ENCODE measurements around the gene PUM2.

- no peak for TF ChIP-seq CTCF (IDR thresholded peaks at IDR 0.05; ENCODE audit: low read length)
- TF ChIP-seq EZH2 (optimal IDR thresholded peaks at IDR 0.05; ENCODE audit: low read depth, low read length): no peak
- TF ChIP-seq EZH2phosphoT487 (IDR thresholded peaks at IDR 0.05; ENCODE audit: low read length): no peak
Measured at GRCh38 chr2:20352230-20352578, 1.6 kb upstream of the PUM2 start.

Measured in MM.1S (cell line).